ENCODE measurements around the gene PDIA2.

DNA sequence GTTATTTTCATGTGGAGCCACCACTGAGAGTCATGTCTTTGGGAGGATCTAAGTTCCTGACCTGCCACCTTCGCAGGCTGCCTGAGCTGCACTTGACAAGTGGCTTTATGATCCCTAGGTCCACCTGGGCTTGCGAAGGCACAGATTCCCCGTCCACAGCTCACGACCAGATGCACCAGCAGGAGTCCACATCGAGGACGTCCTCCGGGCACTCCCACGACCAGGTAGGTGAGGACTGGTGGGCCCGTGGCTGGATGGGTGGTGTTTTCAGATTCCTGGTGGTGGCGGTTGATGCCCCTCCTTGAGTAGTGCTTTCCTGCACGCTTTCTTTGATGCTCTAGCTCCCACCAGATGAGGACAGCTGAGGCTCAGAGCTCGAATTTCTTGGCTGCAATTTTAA, 33.5 kb upstream of the PDIA2 start:
- TF ChIP-seq, protein P1, sequence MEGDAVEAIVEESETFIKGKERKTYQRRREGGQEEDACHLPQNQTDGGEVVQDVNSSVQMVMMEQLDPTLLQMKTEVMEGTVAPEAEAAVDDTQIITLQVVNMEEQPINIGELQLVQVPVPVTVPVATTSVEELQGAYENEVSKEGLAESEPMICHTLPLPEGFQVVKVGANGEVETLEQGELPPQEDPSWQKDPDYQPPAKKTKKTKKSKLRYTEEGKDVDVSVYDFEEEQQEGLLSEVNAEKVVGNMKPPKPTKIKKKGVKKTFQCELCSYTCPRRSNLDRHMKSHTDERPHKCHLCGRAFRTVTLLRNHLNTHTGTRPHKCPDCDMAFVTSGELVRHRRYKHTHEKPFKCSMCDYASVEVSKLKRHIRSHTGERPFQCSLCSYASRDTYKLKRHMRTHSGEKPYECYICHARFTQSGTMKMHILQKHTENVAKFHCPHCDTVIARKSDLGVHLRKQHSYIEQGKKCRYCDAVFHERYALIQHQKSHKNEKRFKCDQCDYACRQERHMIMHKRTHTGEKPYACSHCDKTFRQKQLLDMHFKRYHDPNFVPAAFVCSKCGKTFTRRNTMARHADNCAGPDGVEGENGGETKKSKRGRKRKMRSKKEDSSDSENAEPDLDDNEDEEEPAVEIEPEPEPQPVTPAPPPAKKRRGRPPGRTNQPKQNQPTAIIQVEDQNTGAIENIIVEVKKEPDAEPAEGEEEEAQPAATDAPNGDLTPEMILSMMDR (IDR thresholded peaks at IDR 0.05): no peak
- TF ChIP-seq POLR2A (IDR thresholded peaks at IDR 0.05): no peak

All from testis (tissue), 2 donors.